HG03460 (cell line): ENCODE results near the gene OR2D2.
"Not testable (repeated sequence)": the region's sequence is repeated elsewhere in the genome, so short reads cannot be mapped to it uniquely, and the experiment has no call there.

Experiments used
- ATAC-seq: cut with Tn5 transposase; IDR thresholded peaks from one replicate; pipeline ENCODE4 v1.9.1; 2021; ENCODE audit not compliant: unreplicated experiment

OR2D2 gene

GRCh38 chr11:6882751-6883150 is 9.5 kb downstream of the OR2D2 start:
- ATAC-seq: no peak

- no peak for ATAC-seq
These were observed 15.4 kb downstream of the OR2D2 start for GRCh38 chr11:6876914-6877313.

- ATAC-seq: no peak
These were observed 16.0 kb downstream of the OR2D2 start, which contains the start of gene OR10A4 for GRCh38 chr11:6876325-6876724. OR10A4 (plus strand) TSS chr11:6876625; CDS start chr11:6876648, 23 bp downstream.

GRCh38 chr11:6875761-6876160 is 16.5 kb downstream of the OR2D2 start:
- ATAC-seq: no peak

- no peak for ATAC-seq
These were observed 21.0 kb downstream of the OR2D2 start for GRCh38 chr11:6871278-6871677.

GRCh38 chr11:6864438-6864837 is 27.9 kb downstream of the OR2D2 start:
- no peak for ATAC-seq

- ATAC-seq: no peak
These were observed 29.3 kb downstream of the OR2D2 start, which contains the start of gene OR10A2 for GRCh38 chr11:6862961-6863360. OR10A2 (plus strand) TSS chr11:6863057; CDS start chr11:6869755, 6,698 bp downstream.

- no peak for ATAC-seq
These were observed 35.4 kb downstream of the OR2D2 start for GRCh38 chr11:6856871-6857270.

- ATAC-seq: no peak
These were observed 36.2 kb downstream of the OR2D2 start for GRCh38 chr11:6855971-6856541.

- ATAC-seq: not testable (repeated sequence)
These were observed 37.5 kb downstream of the OR2D2 start for GRCh38 chr11:6854801-6855200.

GRCh38 chr11:6850526-6850925 is 41.8 kb downstream of the OR2D2 start:
- ATAC-seq: no peak

- no peak for ATAC-seq
These were observed 46.9 kb downstream of the OR2D2 start, which contains the start of gene OR10A5 for GRCh38 chr11:6845383-6845782. OR10A5 (plus strand) TSS chr11:6845683; CDS start chr11:6845683, 0 bp downstream.

GRCh38 chr11:6844356-6844755 is 47.9 kb downstream of the OR2D2 start:
- no peak for ATAC-seq

- ATAC-seq: no peak
These were observed 48.6 kb downstream of the OR2D2 start for GRCh38 chr11:6843670-6844069.

- no peak for ATAC-seq
These were observed 50.6 kb downstream of the OR2D2 start for GRCh38 chr11:6841694-6842093.
